Measurements from ENCODE around the gene MCCC1. TPM values are rescaled to one million over a fixed set of nuclear protein-coding genes. Genes with fewer than 3 reads are reported as not detected.
"Not testable (repeated sequence)": the region's sequence is repeated elsewhere in the genome, so short reads cannot be mapped to it uniquely, and the experiment has no call there.

MCCC1 gene
- total RNA-seq, 1 donor from 2014 or later = 48.4 TPM

- intact Hi-C loops (cut with micrococcal nuclease) = no loop called here
- no peak for DNase-seq
- ATAC-seq = peak; percentile 27
These were observed 8.7 kb upstream of the MCCC1 start for GRCh38 chr3:183108001-183108449.

GRCh38 chr3:183107372-183107771 is 8.1 kb upstream of the MCCC1 start:
- intact Hi-C loops (cut with micrococcal nuclease); ATAC-seq; DNase-seq: not testable (repeated sequence)

GRCh38 chr3:183106635-183107034 is 7.3 kb upstream of the MCCC1 start:
- ATAC-seq (no peak), DNase-seq (no peak)
- intact Hi-C loops (cut with micrococcal nuclease) = no loop called here

GRCh38 chr3:183103950-183104349 is 4.7 kb upstream of the MCCC1 start:
- intact Hi-C loops (cut with micrococcal nuclease); DNase-seq; ATAC-seq: not testable (repeated sequence)

- ATAC-seq; intact Hi-C loops (cut with micrococcal nuclease); DNase-seq: not testable (repeated sequence)
These were observed 1.7 kb upstream of the MCCC1 start for GRCh38 chr3:183101040-183101439.

GRCh38 chr3:183100376-183100775 is 1.1 kb upstream of the MCCC1 start:
- DNase-seq (no peak), ATAC-seq (no peak)
- intact Hi-C loops (cut with micrococcal nuclease) = no loop called here

- ATAC-seq (no peak), DNase-seq (no peak)
- intact Hi-C loops (cut with micrococcal nuclease) = no loop called here
These were observed 525 bp upstream of the MCCC1 start for GRCh38 chr3:183099838-183100204.

- ATAC-seq (no peak), DNase-seq (no peak)
- intact Hi-C loops (cut with micrococcal nuclease) = no loop called here
These were observed 715 bp downstream of the MCCC1 start for GRCh38 chr3:183098536-183099025.

- DNase-seq (no peak), ATAC-seq (no peak)
- intact Hi-C loops (cut with micrococcal nuclease) = no loop called here
These were observed 4.6 kb downstream of the MCCC1 start for GRCh38 chr3:183094711-183095110.

- ATAC-seq (no peak), DNase-seq (no peak)
- intact Hi-C loops (cut with micrococcal nuclease) = no loop called here
These were observed 7.0 kb downstream of the MCCC1 start for GRCh38 chr3:183092256-183092655.

- ATAC-seq (no peak), DNase-seq (no peak)
- intact Hi-C loops (cut with micrococcal nuclease) = no loop called here
These were observed 12.1 kb downstream of the MCCC1 start for GRCh38 chr3:183087184-183087583.

- no peak for ATAC-seq
- intact Hi-C loops (cut with micrococcal nuclease) = no loop called here
- no peak for DNase-seq
These were observed 13.5 kb downstream of the MCCC1 start for GRCh38 chr3:183085634-183086390.

- no peak for ATAC-seq
- DNase-seq = no peak
- intact Hi-C loops (cut with micrococcal nuclease) = no loop called here
These were observed 16.9 kb downstream of the MCCC1 start for GRCh38 chr3:183082355-183082915.

- intact Hi-C loops (cut with micrococcal nuclease) = no loop called here
- DNase-seq (no peak), ATAC-seq (no peak)
These were observed 17.7 kb downstream of the MCCC1 start for GRCh38 chr3:183081459-183082183.

- DNase-seq (no peak), ATAC-seq (no peak)
- intact Hi-C loops (cut with micrococcal nuclease) = no loop called here
These were observed 18.7 kb downstream of the MCCC1 start for GRCh38 chr3:183080628-183081027.

GRCh38 chr3:183074881-183075280 is 24.4 kb downstream of the MCCC1 start:
- no peak for ATAC-seq
- intact Hi-C loops (cut with micrococcal nuclease) = no loop called here
- DNase-seq = no peak

GRCh38 chr3:183074261-183074660 is 25.0 kb downstream of the MCCC1 start:
- intact Hi-C loops (cut with micrococcal nuclease) = no loop called here
- no peak for DNase-seq
- no peak for ATAC-seq

- ATAC-seq = no peak
- intact Hi-C loops (cut with micrococcal nuclease) = no loop called here
These were observed 25.5 kb downstream of the MCCC1 start for GRCh38 chr3:183073839-183074238.

GRCh38 chr3:183070892-183071291 is 28.4 kb downstream of the MCCC1 start:
- no peak for DNase-seq
- intact Hi-C loops (cut with micrococcal nuclease) = no loop called here
- ATAC-seq = no peak

More at GRCh38 chr3:183073839-183074238, 25.5 kb downstream of the MCCC1 start:
- DNase-seq = no peak

- DNase-seq (no peak), ATAC-seq (no peak)
- intact Hi-C loops (cut with micrococcal nuclease) = no loop called here
These were observed 30.2 kb downstream of the MCCC1 start for GRCh38 chr3:183069086-183069485.

Data from left ventricle myocardium superior (tissue), 1 donor.